ENCODE data around the gene SLC3A2.
"Not testable (repeated sequence)": the region's sequence is repeated elsewhere in the genome, so short reads cannot be mapped to it uniquely, and the experiment has no call there.

The SLC3A2 gene

DNA sequence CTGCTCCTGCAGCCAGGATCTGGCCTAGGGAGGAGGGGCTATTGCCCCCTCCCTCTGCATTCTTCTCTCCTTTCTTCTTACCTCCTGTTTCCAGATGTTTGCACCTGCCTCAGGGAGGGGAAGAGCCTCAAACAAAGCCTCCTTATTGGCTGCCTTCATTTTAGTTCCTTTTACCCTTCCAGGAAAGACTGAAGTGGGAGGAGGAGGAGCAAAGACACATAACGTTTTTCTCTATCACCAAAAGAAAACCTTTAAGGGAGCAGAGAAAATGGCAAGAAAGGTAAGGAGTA, 53.7 kb downstream of the SLC3A2 start:
- DNase-seq (ENCODE audit: extremely low read depth, low read depth): no peak
- no peak overlapping the region for H3K4me3 ChIP-seq (replicated peaks; ENCODE audit: low read depth, low read length)
- TF ChIP-seq, protein P1, sequence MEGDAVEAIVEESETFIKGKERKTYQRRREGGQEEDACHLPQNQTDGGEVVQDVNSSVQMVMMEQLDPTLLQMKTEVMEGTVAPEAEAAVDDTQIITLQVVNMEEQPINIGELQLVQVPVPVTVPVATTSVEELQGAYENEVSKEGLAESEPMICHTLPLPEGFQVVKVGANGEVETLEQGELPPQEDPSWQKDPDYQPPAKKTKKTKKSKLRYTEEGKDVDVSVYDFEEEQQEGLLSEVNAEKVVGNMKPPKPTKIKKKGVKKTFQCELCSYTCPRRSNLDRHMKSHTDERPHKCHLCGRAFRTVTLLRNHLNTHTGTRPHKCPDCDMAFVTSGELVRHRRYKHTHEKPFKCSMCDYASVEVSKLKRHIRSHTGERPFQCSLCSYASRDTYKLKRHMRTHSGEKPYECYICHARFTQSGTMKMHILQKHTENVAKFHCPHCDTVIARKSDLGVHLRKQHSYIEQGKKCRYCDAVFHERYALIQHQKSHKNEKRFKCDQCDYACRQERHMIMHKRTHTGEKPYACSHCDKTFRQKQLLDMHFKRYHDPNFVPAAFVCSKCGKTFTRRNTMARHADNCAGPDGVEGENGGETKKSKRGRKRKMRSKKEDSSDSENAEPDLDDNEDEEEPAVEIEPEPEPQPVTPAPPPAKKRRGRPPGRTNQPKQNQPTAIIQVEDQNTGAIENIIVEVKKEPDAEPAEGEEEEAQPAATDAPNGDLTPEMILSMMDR (IDR thresholded peaks at IDR 0.05; ENCODE audit: low read depth, low read length, missing control alignments): no peak

DNA sequence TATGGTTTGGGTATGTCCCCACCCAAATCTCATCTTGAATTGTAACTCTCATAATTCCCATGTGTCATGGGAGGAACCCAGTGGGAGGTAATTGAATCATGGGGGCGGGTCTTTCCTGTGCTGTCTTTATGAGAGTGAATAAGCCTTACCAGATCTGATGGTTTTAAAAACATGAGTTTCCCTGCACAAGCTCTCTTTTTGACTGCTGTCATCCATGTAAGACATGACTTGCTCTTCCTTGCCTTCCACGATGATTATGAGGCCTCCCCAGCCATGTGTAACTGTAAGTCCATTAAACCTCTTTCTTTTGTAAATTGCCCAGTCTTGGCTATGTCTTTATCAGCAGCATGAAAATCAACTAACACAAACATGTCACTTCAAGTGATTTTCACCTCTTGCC, 56.8 kb downstream of the SLC3A2 start:
- not testable (repeated sequence) for H3K4me3 ChIP-seq (replicated peaks; ENCODE audit: low read depth, low read length); DNase-seq (ENCODE audit: extremely low read depth, low read depth)
